Naive B cell (primary cell): ENCODE data around the gene RXRA. TPM values are rescaled to one million over a fixed set of nuclear protein-coding genes. Genes with fewer than 3 reads are reported as not detected.
A peak's percentile ranks its signal among the peaks of the same experiment; 100 is the strongest.

ENCODE experiments used
- ATAC-seq, 2 donors: fragments of 150-1000 bp; cut with Tn5 transposase; 2 replicates each; pipeline ENCODE4 v1.10.0; 2021; ENCODE audit warnings: low read depth in 2 of 2, mild to moderate bottlenecking in 2 of 2, moderate library complexity in 2 of 2
- DNase-seq: peaks from one replicate; pipeline ENCODE4 v3.0.0; 2022
- H3K27ac Mint-ChIP-seq, 6 donors: one replicate each; pipeline ENCODE4 v1.8.0; 2020 to 2022; ENCODE audit warnings: mild to moderate bottlenecking in 6 of 6, mixed read lengths in 6 of 6, moderate library complexity in 5 of 6, inconsistent platforms in 2 of 6
- H3K27me3 Mint-ChIP-seq, 3 donors: one replicate each; pipeline ENCODE4 v1.8.0; 2021 to 2022; ENCODE audit warnings: mixed read lengths in 3 of 3, mild to moderate bottlenecking in 1 of 3
- H3K36me3 Mint-ChIP-seq, 2 donors: one replicate each; pipeline ENCODE4 v1.8.0; 2020 to 2022; ENCODE audit warnings: mixed read lengths in 2 of 2, inconsistent platforms in 1 of 2, mild to moderate bottlenecking in 1 of 2
- H3K4me1 Mint-ChIP-seq, 3 donors: one replicate each; pipeline ENCODE4 v1.8.0; 2020 to 2022; ENCODE audit warnings: mixed read lengths in 3 of 3, inconsistent platforms in 1 of 3, mild to moderate bottlenecking in 1 of 3, moderate library complexity in 1 of 3
- H3K4me3 Mint-ChIP-seq, 8 donors: one replicate each; pipeline ENCODE4 v1.8.0; 2020 to 2022; ENCODE audit warnings: mild to moderate bottlenecking in 8 of 8, mixed read lengths in 8 of 8, moderate library complexity in 8 of 8, inconsistent platforms in 2 of 8
- H3K9me3 Mint-ChIP-seq, 7 donors: one replicate each; pipeline ENCODE4 v1.8.0; 2020 to 2022; ENCODE audit warnings: mixed read lengths in 7 of 7, mild to moderate bottlenecking in 5 of 7, inconsistent platforms in 2 of 7, moderate library complexity in 1 of 7
- polyA plus RNA-seq, 6 donors: library from polyadenylated mRNA; unstranded; fragments of 300-500 nt; fragmentation: Illumina TruSeq; gene quantifications; one replicate each; pipeline ENCODE4 v1.2.3, GENCODE V29; 2021; ENCODE audit warnings: low read depth in 6 of 6

Gene RXRA
- polyA plus RNA-seq, 6 donors from 2014 or later: 0.31 to 0.76 (median 0.50) TPM; not detected in 1

GRCh38 chr9:134455934-134456755 lies 129.9 kb downstream of the RXRA start:
- Mint-ChIP-seq H3K4me1 (peaks cover 16 to 22% (median 17%) of the 10 kb centered on the region in 3 donors), H3K9me3 (no peaks in the 10 kb centered on the region), H3K36me3 (no peaks in the 10 kb centered on the region), H3K27ac (peak overlapping the region; percentile 80 to 99 (median 96)), H3K4me3 (peak overlapping the region; percentile 84 to 98 (median 94)), H3K27me3 (no peaks in the 10 kb centered on the region)
- ATAC-seq (peak; percentile 90 to 92), DNase-seq (peak; percentile 76)

- peak in 1 of 2 donors; percentile 4 for ATAC-seq
- H3K9me3 Mint-ChIP-seq: no peaks in the 10 kb centered on the region
- no peaks in the 10 kb centered on the region for H3K36me3 Mint-ChIP-seq
- DNase-seq: no peak
- peak overlapping the region in 7 of 8 donors; percentile 84 to 98 (median 93) for H3K4me3 Mint-ChIP-seq
- peaks cover 12 to 19% (median 17%) of the 10 kb centered on the region in 3 donors for H3K4me1 Mint-ChIP-seq
- peaks cover 0 to under 1% (median 0%) of the 10 kb centered on the region in 3 donors for H3K27me3 Mint-ChIP-seq
- peak overlapping the region; percentile 90 to 99 (median 96) for H3K27ac Mint-ChIP-seq
These were observed 130.6 kb downstream of the RXRA start for GRCh38 chr9:134456756-134457305.

- no peak for DNase-seq
- no peak for ATAC-seq
- Mint-ChIP-seq H3K4me3 (peak overlapping the region in 3 of 8 donors; percentile 90 to 94 (median 93)), H3K27ac (peak overlapping the region in 5 of 6 donors; percentile 21 to 99 (median 90)), H3K4me1 (peaks cover 9 to 19% (median 17%) of the 10 kb centered on the region in 3 donors), H3K27me3 (peaks cover 0 to 7% (median 6%) of the 10 kb centered on the region in 3 donors), H3K9me3 (no peaks in the 10 kb centered on the region), H3K36me3 (no peaks in the 10 kb centered on the region)
These were observed 131.3 kb downstream of the RXRA start for GRCh38 chr9:134457321-134458206.

- Mint-ChIP-seq H3K27me3 (peaks cover 0 to 8% (median 7%) of the 10 kb centered on the region in 3 donors), H3K27ac (peak overlapping the region in 3 of 6 donors; percentile 79 to 94 (median 89)), H3K36me3 (no peaks in the 10 kb centered on the region), H3K4me3 (peak overlapping the region in 3 of 8 donors; percentile 2 to 50 (median 6)), H3K9me3 (no peaks in the 10 kb centered on the region), H3K4me1 (peaks cover 9 to 19% (median 17%) of the 10 kb centered on the region in 3 donors)
- ATAC-seq: no peak
- no peak for DNase-seq
These were observed 132.2 kb downstream of the RXRA start for GRCh38 chr9:134458207-134459108.

- no peak for ATAC-seq
- Mint-ChIP-seq H3K9me3 (no peaks in the 10 kb centered on the region), H3K27ac (no peak overlapping the region), H3K27me3 (peaks cover 0 to 14% (median 7%) of the 10 kb centered on the region in 3 donors), H3K4me3 (peak overlapping the region in 1 of 8 donors; percentile 2), H3K4me1 (peaks cover 9 to 19% (median 17%) of the 10 kb centered on the region in 3 donors), H3K36me3 (no peaks in the 10 kb centered on the region)
- no peak for DNase-seq
These were observed 132.9 kb downstream of the RXRA start for GRCh38 chr9:134459164-134459563.

GRCh38 chr9:134459573-134459972 lies 133.3 kb downstream of the RXRA start:
- H3K27me3 Mint-ChIP-seq: peaks cover 0 to 14% (median 7%) of the 10 kb centered on the region in 3 donors
- ATAC-seq: no peak
- H3K36me3 Mint-ChIP-seq: no peaks in the 10 kb centered on the region
- H3K4me3 Mint-ChIP-seq: no peak overlapping the region
- H3K4me1 Mint-ChIP-seq: peaks cover 9 to 19% (median 17%) of the 10 kb centered on the region in 3 donors
- no peaks in the 10 kb centered on the region for H3K9me3 Mint-ChIP-seq
- H3K27ac Mint-ChIP-seq: no peak overlapping the region
- DNase-seq: no peak

- Mint-ChIP-seq H3K9me3 (no peaks in the 10 kb centered on the region), H3K4me1 (peaks cover 9 to 18% (median 17%) of the 10 kb centered on the region in 3 donors), H3K27ac (no peak overlapping the region), H3K4me3 (peak overlapping the region in 1 of 8 donors; percentile 56), H3K27me3 (peaks cover 0 to 14% (median 7%) of the 10 kb centered on the region in 3 donors), H3K36me3 (no peaks in the 10 kb centered on the region)
- ATAC-seq (no peak), DNase-seq (no peak)
These were observed 134.0 kb downstream of the RXRA start for GRCh38 chr9:134460206-134460605.

- no peak for ATAC-seq
- H3K27ac Mint-ChIP-seq: peak overlapping the region in 1 of 6 donors; percentile 81
- DNase-seq: no peak
- H3K36me3 Mint-ChIP-seq: no peaks in the 10 kb centered on the region
- peaks cover 0 to 14% (median 7%) of the 10 kb centered on the region in 3 donors for H3K27me3 Mint-ChIP-seq
- no peak overlapping the region for H3K4me3 Mint-ChIP-seq
- peaks cover 5 to 12% (median 11%) of the 10 kb centered on the region in 3 donors for H3K4me1 Mint-ChIP-seq
- H3K9me3 Mint-ChIP-seq: no peaks in the 10 kb centered on the region
These were observed 134.6 kb downstream of the RXRA start for GRCh38 chr9:134460896-134461295.

GRCh38 chr9:134461426-134461982 lies 135.2 kb downstream of the RXRA start:
- Mint-ChIP-seq H3K9me3 (no peaks in the 10 kb centered on the region), H3K27ac (no peak overlapping the region), H3K27me3 (peaks cover 0 to 14% (median 7%) of the 10 kb centered on the region in 3 donors), H3K4me3 (no peak overlapping the region), H3K36me3 (no peaks in the 10 kb centered on the region), H3K4me1 (peaks cover 0 to 8% (median 5%) of the 10 kb centered on the region in 3 donors)
- DNase-seq (no peak), ATAC-seq (no peak)

GRCh38 chr9:134462318-134462717 lies 136.1 kb downstream of the RXRA start:
- H3K27ac Mint-ChIP-seq: no peak overlapping the region

GRCh38 chr9:134463280-134463679 lies 137.0 kb downstream of the RXRA start:
- Mint-ChIP-seq H3K27me3 (peaks cover 0 to 14% (median 7%) of the 10 kb centered on the region in 3 donors), H3K36me3 (no peaks in the 10 kb centered on the region), H3K4me1 (no peaks in the 10 kb centered on the region), H3K27ac (no peak overlapping the region), H3K4me3 (peak overlapping the region in 1 of 8 donors; percentile 47), H3K9me3 (no peaks in the 10 kb centered on the region)
- no peak for DNase-seq
- ATAC-seq: no peak

More at GRCh38 chr9:134462318-134462717, 136.1 kb downstream of the RXRA start:
- Mint-ChIP-seq H3K9me3 (no peaks in the 10 kb centered on the region), H3K36me3 (no peaks in the 10 kb centered on the region), H3K27me3 (peaks cover 0 to 14% (median 7%) of the 10 kb centered on the region in 3 donors), H3K4me3 (no peak overlapping the region), H3K4me1 (peaks cover 0 to under 1% (median 0%) of the 10 kb centered on the region in 3 donors)
- no peak for DNase-seq
- no peak for ATAC-seq
